ENCODE measurements around the gene SIK2.

SIK2 gene

GRCh38 chr11:111582163-111582562 is 20.1 kb upstream of the SIK2 start:
- DNase-seq (ENCODE audit: low read depth in 2 of 2): no peak

DNA sequence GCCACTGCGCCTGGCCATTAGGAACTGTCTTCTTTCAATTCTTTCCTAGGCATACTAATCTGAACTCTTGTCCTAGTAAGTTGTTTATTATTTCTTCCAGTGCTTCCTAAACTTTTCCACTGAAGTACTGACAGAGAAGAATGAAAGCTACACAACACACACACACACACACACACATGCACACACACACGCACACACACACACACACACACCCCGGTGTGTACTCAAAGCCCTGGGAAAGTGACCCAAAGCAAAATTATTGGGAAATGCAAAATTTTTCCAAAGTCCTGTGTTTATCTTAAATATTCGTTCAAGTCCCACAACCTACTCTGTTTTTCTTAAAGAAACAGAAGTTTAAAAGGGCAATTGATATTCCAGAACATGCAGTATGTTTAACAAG is 19.4 kb upstream of the SIK2 start:
- DNase-seq (ENCODE audit: low read depth in 2 of 2): no peak

GRCh38 chr11:111585371-111585770 is 16.9 kb upstream of the SIK2 start:
- DNase-seq (ENCODE audit: low read depth in 2 of 2): no peak

DNA sequence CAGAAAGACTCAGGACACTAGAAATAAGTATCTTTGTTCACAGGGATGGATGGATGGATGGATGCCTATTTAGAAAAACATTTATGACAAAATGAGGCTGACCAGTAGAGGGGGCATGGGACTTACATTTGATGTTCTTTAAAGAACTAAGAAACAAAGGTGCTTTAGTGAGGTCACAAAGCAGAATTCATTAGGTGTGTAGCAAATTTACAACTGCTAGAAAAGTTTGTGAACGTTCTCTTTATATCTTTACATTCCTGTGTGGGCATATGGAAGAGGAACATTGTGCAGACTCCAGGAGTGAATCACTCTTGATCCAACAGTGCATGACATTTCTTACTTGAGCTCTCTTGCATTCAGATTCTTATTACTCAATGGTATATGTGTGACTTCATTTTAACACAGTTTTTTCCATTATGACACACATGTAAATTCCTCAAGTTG is 15.8 kb upstream of the SIK2 start:
- DNase-seq (ENCODE audit: low read depth in 2 of 2): peak in 1 of 2 donors; percentile 32

- DNase-seq (ENCODE audit: low read depth in 2 of 2): no peak
Observed at GRCh38 chr11:111589114-111589513, 13.1 kb upstream of the SIK2 start.

DNA sequence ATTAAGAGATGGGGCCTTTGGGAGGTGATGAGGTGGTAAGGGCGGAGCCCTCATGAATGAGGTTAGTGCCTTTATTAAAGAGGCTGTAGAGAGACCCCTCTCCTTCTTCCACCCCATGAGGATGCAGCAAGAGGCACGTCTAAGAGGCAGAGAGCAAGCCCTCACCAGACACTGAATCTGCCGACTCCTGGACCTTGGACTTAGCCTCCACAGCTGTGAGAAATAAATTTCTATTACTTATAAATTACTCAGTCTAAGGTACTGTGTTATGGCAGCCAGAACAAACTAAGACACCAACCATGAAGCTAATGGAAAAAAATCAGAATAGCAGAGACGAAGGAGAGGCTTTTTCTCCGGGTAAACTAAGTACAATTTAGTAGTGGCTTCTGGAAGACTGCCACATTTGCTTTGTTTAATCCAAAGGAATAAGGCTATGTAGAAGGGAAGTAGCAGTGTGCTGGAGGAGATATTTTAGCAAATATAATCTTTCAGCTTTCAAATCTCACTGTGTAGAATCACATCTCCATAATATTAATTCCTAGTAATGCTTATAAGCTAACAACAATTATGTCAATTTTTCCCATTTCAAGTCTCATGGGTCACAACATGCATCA is 12.3 kb upstream of the SIK2 start:
- DNase-seq (ENCODE audit: low read depth in 2 of 2): no peak

DNA sequence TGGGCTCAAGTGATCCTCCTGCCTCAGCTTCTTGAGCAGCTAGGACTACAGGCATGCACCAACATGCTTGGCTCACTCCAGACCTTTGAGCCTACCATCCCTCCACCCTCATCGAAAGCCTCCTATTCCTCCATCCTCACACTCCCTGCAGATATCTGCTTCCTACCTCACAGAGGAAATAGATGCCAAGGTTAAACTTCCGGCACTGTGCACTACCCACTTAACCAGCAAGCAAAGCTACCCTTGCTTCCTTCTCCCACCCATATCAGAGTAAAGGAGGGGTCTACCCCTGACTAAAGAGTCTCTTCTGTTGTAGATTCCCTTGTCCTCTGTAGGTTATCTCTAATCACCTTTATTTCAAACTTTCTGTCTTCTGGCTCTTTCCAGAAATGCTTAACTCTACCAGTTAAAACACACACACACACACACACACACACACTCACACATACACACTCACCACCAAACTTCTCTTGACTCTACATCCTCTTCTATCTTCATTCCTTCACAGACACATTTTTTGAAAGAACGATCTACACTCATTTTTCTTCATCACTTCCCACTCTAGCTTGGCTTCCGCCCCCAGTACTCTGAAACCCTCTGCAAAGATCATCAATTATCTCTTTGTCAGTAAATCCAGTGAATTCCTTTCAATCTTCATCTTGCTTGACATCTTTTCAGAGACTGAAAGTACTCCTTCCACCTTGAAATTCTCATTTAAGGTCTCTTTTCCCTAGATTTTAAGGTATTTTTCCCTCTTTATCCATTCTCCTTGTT is 10.9 kb upstream of the SIK2 start:
- DNase-seq (ENCODE audit: low read depth in 2 of 2): no peak

- DNase-seq (ENCODE audit: low read depth in 2 of 2): no peak
Observed at GRCh38 chr11:111592491-111592890, 9.8 kb upstream of the SIK2 start.

GRCh38 chr11:111596319-111596718 is 5.9 kb upstream of the SIK2 start:
- DNase-seq (ENCODE audit: low read depth in 2 of 2): no peak

DNA sequence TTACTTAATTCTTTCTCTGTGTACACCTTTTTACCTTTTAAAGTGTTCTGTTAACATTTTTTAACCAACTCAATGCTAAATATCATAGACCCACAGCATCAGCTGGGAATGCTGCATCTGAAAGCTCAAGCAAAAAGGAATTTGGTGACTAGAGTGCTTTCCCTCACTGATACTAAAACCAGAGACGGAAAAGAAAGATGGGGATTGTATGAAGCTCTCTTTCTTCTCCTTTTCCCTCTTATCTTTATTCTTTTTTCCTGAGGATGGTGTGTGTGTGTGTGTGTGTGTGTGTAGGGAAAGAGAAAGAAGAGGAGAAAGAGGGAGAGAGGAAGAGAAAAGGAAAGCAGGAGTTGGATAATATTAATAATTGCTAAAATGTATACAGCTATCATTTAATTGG is 4.1 kb upstream of the SIK2 start:
- DNase-seq (ENCODE audit: low read depth in 2 of 2): no peak

DNA sequence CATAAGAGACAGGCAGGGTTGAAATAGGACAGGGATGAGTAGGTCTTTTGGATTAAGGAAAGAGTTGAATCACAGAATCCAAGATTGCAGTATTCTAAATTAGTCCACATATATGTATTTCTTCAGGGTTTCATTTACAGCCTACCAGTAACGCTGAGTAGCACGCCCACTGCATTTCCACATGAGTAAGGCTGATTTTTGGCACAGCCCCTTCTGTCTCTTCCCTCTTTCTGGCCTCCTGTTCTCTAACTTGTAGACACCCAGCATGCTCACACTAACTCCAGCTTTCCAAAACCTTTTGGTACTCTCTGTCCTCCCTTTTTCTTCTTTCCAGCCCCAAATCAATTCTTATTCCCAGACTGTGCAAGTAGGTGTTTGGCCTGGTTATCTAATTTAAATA is 3.7 kb upstream of the SIK2 start:
- no peak for DNase-seq (ENCODE audit: low read depth in 2 of 2)

DNA sequence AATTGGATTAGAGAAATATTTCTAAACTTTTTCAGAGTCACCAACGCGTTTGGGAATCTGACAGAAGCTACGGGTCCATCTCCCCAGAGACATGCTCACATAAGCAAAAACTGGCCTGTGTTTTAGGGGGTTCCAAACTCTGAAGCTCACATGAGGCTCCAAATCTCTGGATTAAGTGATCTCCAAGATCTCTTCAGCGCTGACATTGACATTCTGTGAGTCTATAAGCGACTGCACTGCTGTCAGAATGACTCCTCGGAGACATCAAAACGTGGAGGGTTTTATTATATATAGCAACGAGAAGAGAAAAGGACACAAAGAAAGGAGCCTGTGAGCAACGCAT is 642 bp upstream of the SIK2 start:
- DNase-seq (ENCODE audit: low read depth in 2 of 2): no peak

DNA sequence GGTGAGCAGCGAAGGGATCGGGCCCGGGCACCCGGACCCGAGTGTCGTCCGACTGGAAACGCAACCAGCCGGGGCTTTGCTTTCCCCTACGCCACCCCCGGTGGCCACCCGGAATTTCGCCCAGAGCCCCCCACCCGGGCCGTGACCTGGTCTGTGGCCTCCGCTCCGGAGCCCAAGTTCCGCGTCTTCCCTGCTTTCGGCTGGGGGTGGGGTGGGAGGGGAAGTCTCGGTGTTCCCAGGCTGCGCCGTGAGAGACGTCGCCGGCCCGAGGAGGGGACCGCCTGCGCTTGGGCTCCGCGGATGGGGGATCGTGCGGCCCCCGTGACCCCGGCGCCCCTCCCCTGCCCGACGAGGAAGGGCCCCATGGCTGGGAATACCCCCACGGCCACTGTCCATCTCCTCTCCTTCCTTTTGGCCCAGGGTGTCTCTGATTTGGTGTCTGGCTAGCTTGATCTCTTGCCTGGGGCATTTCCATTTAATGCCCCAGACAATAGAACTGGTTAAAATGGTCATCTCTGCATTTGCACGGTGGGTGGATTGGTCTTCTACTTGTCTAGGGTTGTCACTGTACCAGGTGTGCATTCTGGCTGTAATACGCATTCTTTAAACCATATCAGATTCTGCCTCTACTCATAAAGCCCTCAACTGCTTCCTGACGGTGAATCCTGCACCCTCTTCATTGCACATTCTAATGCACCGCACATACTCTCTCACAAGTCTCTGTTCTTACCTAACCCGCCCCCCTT is 789 bp downstream of the SIK2 start:
- no peak for DNase-seq (ENCODE audit: low read depth in 2 of 2)

DNA sequence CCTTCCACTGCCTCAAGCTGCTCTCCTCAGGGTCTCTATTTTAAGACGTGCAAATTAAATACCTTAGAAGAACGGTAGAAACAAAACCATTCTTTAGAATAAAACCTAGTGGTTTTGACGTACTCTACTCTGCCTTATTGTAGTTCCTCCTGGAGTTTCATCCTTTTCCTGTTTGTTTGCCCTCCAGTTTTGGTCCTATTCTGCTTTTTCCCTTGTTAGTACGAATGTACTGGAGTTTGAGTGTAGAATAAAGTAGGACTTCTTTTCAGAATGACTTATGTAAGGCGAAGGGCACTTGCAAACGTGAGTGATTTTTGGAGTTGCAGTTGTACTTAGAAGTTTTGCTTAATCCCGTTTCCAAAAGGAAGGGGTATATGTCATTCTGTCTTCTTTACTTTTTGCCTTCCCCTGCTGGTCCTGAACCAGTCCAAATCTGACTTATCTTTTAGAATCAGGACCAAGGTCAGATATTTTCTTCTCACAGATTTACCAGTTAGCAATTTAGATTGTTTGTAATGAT is 1.4 kb downstream of the SIK2 start:
- DNase-seq (ENCODE audit: low read depth in 2 of 2): no peak

GRCh38 chr11:111604392-111605009 is 2.3 kb downstream of the SIK2 start:
- no peak for DNase-seq (ENCODE audit: low read depth in 2 of 2)

GRCh38 chr11:111605681-111606080 is 3.4 kb downstream of the SIK2 start:
- no peak for DNase-seq (ENCODE audit: low read depth in 2 of 2)

DNA sequence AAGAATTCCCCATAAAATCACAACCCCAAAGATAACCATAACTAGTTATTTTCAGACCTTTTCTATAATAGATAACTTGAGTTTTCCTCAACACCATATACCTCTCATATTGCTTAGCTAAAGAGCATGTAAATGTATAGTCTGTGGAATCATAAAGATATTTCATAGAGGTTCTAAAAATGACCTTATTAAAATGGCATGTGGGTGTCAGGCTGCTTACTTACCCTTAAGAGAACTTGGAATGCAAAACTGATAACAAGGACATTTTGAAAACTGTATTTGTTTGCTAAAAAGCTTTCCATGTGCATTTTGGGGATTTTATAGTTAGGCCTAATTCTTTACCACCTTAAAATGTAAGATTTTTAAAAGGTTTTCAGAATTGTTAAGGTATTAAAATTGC is 4.7 kb downstream of the SIK2 start:
- no peak for DNase-seq (ENCODE audit: low read depth in 2 of 2)

- no peak for DNase-seq (ENCODE audit: low read depth in 2 of 2)
Observed at GRCh38 chr11:111607751-111608150, 5.5 kb downstream of the SIK2 start.

- DNase-seq (ENCODE audit: low read depth in 2 of 2): no peak
Observed at GRCh38 chr11:111612224-111612623, 10.0 kb downstream of the SIK2 start.

DNA sequence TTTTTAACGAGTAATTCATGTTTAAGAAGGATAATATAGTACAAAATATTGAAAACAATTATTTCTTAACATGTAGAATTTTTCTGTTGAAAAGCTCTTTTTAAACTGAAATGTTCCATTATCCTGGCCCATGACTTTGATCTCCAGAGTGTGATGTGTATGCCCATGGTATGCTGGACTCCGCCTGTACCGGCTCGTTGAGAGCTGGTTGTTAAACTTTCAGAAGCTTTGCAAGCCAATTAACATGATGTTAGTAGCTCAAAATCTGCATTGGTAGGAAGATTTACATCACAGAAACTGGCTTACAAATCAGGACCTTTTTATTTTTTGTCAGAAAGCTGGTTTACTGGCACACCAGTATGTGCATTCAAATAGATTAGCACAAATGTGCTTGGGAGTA is 15.0 kb downstream of the SIK2 start:
- DNase-seq (ENCODE audit: low read depth in 2 of 2): no peak

DNA sequence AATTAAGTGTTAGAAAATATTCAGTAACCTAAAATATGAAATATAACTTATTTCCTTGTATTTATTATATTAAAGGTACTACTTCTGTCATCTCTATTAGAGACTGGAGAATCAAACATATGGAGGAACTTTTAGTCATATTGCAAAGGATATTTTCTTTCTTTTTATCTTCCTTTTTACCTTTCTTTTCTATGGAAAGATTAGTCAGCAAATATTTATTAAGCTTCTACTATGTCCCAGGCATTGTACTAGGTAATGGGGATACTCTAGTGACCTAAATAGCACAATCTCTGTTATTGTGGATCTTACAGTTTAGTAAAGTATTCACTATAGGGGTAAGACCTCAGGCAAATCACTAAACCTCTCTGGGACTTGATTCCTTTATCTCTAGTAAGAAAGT is 18.3 kb downstream of the SIK2 start:
- no peak for DNase-seq (ENCODE audit: low read depth in 2 of 2)

- DNase-seq (ENCODE audit: low read depth in 2 of 2): no peak
Observed at GRCh38 chr11:111623527-111624030, 21.3 kb downstream of the SIK2 start.

All from stimulated activated CD4-positive, alpha-beta T cell treated with anti-CD3 and anti-CD28 coated beads, Interleukin-15, amount 100 ng/mL, for 48 hours (primary cell).